GM23338 (cell line): Measurements from ENCODE around the gene ANO1. TPM values are rescaled to one million over a fixed set of nuclear protein-coding genes. Genes with fewer than 3 reads are reported as not detected.

Source experiments
- ATAC-seq: fragments of 200-7000 bp; cut with Tn5 transposase; 3 replicates; pipeline ENCODE4 v1.9.1; 2020
- DNase-seq: peaks from one replicate; pipeline ENCODE4 v3.0.0-alpha.2; 2015; ENCODE audit warnings: low spot score
- H2AFZ ChIP-seq: fragments of 200-600 bp; sonication (generic); 2 replicates; pipeline ENCODE4 v1.8.0; 2016; ENCODE audit warnings: antibody characterized with exemption, mild to moderate bottlenecking, moderate library complexity
- H3F3A ChIP-seq: fragments of 200-600 bp; sonication (generic); replicated peaks from 2 replicates; pipeline ENCODE4 v1.8.0; 2017; ENCODE audit warnings: antibody characterized with exemption, mixed run types, low read depth
- H3K27ac ChIP-seq: fragments of 200-600 bp; sonication (generic); 2 replicates; pipeline ENCODE4 v1.6.1; 2016; ENCODE audit warnings: low read depth
- H3K27me3 ChIP-seq: fragments of 200-600 bp; sonication (generic); 2 replicates; pipeline ENCODE4 v1.8.0; 2016; ENCODE audit warnings: mild to moderate bottlenecking, mixed run types, moderate library complexity; ENCODE audit not compliant: insufficient read depth
- H3K36me3 ChIP-seq: fragments of 200-600 bp; sonication (generic); 2 replicates; pipeline ENCODE4 v1.8.0; 2016; ENCODE audit warnings: mild to moderate bottlenecking; ENCODE audit not compliant: insufficient read depth
- H3K4me1 ChIP-seq: fragments of 200-600 bp; sonication (generic); 2 replicates; pipeline ENCODE4 v1.8.0; 2016; ENCODE audit warnings: mild to moderate bottlenecking, moderate library complexity; ENCODE audit not compliant: insufficient read depth
- H3K4me2 ChIP-seq: fragments of 200-600 bp; sonication (generic); 2 replicates; pipeline ENCODE4 v1.7.1; 2017; ENCODE audit warnings: mixed run types
- H3K4me3 ChIP-seq: fragments of 200-600 bp; sonication (generic); 2 replicates; pipeline ENCODE4 v1.6.1; 2016; ENCODE audit warnings: mixed run types
- H3K79me2 ChIP-seq: fragments of 200-600 bp; sonication (generic); replicated peaks from 2 replicates; pipeline ENCODE4 v1.8.0; 2017; ENCODE audit warnings: mild to moderate bottlenecking; ENCODE audit not compliant: insufficient read depth
- H3K9me2 ChIP-seq: fragments of 200-600 bp; sonication (generic); 2 replicates; pipeline ENCODE4 v1.8.0; 2017; ENCODE audit not compliant: insufficient read depth
- H4K20me1 ChIP-seq: fragments of 200-600 bp; sonication (generic); replicated peaks from 2 replicates; pipeline ENCODE4 v1.8.0; 2017; ENCODE audit warnings: mild to moderate bottlenecking; ENCODE audit not compliant: insufficient read depth
- H3K27ac Mint-ChIP-seq: 2 replicates; pipeline ENCODE4 v1.8.0; 2020; ENCODE audit warnings: inconsistent platforms, mild to moderate bottlenecking, moderate library complexity, mixed read lengths
- H3K27me3 Mint-ChIP-seq: 3 replicates; pipeline ENCODE4 v1.8.0; 2022; ENCODE audit warnings: low read depth, mild to moderate bottlenecking, moderate library complexity, mixed read lengths, inconsistent platforms; ENCODE audit not compliant: insufficient read depth, poor library complexity
- H3K36me3 Mint-ChIP-seq: 3 replicates; pipeline ENCODE4 v1.8.0; 2021; ENCODE audit warnings: low read depth, mild to moderate bottlenecking, inconsistent platforms, moderate library complexity, mixed read lengths
- H3K4me1 Mint-ChIP-seq: 3 replicates; pipeline ENCODE4 v1.8.0; 2020; ENCODE audit warnings: mild to moderate bottlenecking, inconsistent platforms, mixed read lengths
- H3K4me3 Mint-ChIP-seq: 3 replicates; pipeline ENCODE4 v1.8.0; 2021; ENCODE audit warnings: moderate library complexity, mild to moderate bottlenecking, inconsistent platforms, mixed read lengths
- H3K9me3 Mint-ChIP-seq: 3 replicates; pipeline ENCODE4 v1.8.0; 2020; ENCODE audit warnings: moderate library complexity, mild to moderate bottlenecking, inconsistent platforms, mixed read lengths
- EZH2phosphoT487 ChIP-seq: fragments of 200-600 bp; sonication (generic); IDR thresholded peaks from one replicate; pipeline ENCODE4 v1.8.1; 2018; ENCODE audit warnings: antibody characterized with exemption; ENCODE audit not compliant: unreplicated experiment
- JUNB ChIP-seq: IDR thresholded peaks from one replicate; pipeline ENCODE4 v1.6.1; 2016; ENCODE audit warnings: antibody characterized with exemption; ENCODE audit not compliant: unreplicated experiment
- POLR2AphosphoS5 ChIP-seq: IDR thresholded peaks from 2 replicates; pipeline ENCODE4 v1.6.1; 2016; ENCODE audit warnings: antibody characterized with exemption, low read depth
- ZNF114 ChIP-seq: fragments of 250-450 bp; sonication (Bioruptor Pico); IDR thresholded peaks from 2 replicates; pipeline ENCODE4 v1.5.0; 2020; ENCODE audit warnings: mild to moderate bottlenecking, moderate library complexity
- ZNF331 ChIP-seq: fragments of 250-450 bp; sonication (Bioruptor Pico); IDR thresholded peaks from 2 replicates; pipeline ENCODE4 v1.5.0; 2020; ENCODE audit warnings: low read depth, mild to moderate bottlenecking, moderate library complexity
- polyA plus RNA-seq: library from polyadenylated mRNA; unstranded; fragments of >200 nt; fragmentation: Nextera tagmentation; extraction: Ambion mirVana; gene quantifications from 2 replicates; pipeline ENCODE4 v1.2.1, GENCODE V29; 2016
- total RNA-seq: library from RNA; depleted of rRNA; stranded (reverse); fragments of >200 nt; shearing (Covaris generic); gene quantifications from 2 replicates; pipeline ENCODE4 v1.2.3, GENCODE V29; 2014
- TF ChIP-seq, protein P1 (sequence below): IDR thresholded peaks from one replicate; pipeline ENCODE4 v1.6.1; 2018; ENCODE audit warnings: antibody characterized with exemption; ENCODE audit not compliant: unreplicated experiment
- TF ChIP-seq, protein P2 (sequence below): IDR thresholded peaks from 2 replicates; pipeline ENCODE4 v1.6.1; 2016; ENCODE audit warnings: antibody characterized with exemption

The ANO1 gene
- total and polyA plus RNA-seq, 2 experiments from 2014 or later, result 1.4 to 3.4 TPM

DNA sequence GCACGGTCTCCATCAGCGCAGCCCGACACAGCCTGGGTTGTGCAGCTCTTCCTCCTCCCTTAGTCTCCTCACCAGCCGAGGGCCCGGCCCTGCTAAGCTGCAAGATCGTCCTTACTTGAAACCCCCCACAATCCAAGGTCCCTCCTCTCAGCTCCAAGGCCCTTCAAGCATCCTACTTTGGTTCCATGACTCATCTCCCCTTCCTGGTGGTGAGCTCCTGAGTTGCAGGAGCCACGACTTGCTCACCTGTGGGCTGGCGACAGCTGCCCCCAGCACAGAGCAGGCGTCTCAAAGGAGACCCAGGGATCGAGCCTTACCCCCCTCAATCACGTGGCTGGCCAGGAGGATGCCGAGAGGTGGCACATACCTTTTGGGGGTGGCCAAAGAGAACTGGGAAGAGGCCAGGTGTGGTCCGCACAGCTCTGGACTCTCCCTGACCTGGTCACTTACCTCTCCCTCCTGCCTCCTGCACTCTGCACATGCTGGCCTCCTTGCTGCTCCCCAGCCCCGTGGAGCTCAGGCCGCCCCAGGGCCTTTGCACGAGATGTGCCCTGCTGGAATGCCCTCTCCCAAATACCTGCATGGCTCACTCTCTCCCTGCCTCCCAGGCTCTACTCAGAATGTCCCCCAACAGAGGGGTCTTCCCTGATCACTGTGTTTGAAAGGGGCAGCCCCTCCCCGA is 89.7 kb downstream of the ANO1 start:
- Histone ChIP-seq H3K27ac (no peak overlapping the region), H4K20me1 (no peaks in the 10 kb centered on the region), H3K36me3 (no peaks in the 10 kb centered on the region), H3K4me1 (no peaks in the 10 kb centered on the region), H3K4me3 (no peak overlapping the region), H3K27me3 (no peaks in the 10 kb centered on the region), H3K79me2 (no peaks in the 10 kb centered on the region), H2AFZ (no peak overlapping the region), H3K9me2 (no peaks in the 10 kb centered on the region), H3K4me2 (no peak overlapping the region), H3F3A (no peaks in the 10 kb centered on the region)
- TF ChIP-seq, protein P1, sequence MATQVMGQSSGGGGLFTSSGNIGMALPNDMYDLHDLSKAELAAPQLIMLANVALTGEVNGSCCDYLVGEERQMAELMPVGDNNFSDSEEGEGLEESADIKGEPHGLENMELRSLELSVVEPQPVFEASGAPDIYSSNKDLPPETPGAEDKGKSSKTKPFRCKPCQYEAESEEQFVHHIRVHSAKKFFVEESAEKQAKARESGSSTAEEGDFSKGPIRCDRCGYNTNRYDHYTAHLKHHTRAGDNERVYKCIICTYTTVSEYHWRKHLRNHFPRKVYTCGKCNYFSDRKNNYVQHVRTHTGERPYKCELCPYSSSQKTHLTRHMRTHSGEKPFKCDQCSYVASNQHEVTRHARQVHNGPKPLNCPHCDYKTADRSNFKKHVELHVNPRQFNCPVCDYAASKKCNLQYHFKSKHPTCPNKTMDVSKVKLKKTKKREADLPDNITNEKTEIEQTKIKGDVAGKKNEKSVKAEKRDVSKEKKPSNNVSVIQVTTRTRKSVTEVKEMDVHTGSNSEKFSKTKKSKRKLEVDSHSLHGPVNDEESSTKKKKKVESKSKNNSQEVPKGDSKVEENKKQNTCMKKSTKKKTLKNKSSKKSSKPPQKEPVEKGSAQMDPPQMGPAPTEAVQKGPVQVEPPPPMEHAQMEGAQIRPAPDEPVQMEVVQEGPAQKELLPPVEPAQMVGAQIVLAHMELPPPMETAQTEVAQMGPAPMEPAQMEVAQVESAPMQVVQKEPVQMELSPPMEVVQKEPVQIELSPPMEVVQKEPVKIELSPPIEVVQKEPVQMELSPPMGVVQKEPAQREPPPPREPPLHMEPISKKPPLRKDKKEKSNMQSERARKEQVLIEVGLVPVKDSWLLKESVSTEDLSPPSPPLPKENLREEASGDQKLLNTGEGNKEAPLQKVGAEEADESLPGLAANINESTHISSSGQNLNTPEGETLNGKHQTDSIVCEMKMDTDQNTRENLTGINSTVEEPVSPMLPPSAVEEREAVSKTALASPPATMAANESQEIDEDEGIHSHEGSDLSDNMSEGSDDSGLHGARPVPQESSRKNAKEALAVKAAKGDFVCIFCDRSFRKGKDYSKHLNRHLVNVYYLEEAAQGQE, result no peak
- TF ChIP-seq JUNB, result no peak
- no peak for TF ChIP-seq POLR2AphosphoS5
- no peak for TF ChIP-seq EZH2phosphoT487
- TF ChIP-seq, protein P2, sequence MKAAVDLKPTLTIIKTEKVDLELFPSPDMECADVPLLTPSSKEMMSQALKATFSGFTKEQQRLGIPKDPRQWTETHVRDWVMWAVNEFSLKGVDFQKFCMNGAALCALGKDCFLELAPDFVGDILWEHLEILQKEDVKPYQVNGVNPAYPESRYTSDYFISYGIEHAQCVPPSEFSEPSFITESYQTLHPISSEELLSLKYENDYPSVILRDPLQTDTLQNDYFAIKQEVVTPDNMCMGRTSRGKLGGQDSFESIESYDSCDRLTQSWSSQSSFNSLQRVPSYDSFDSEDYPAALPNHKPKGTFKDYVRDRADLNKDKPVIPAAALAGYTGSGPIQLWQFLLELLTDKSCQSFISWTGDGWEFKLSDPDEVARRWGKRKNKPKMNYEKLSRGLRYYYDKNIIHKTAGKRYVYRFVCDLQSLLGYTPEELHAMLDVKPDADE, result no peak
- ATAC-seq, result peak; percentile 27; the same call in 1 of the 3 replicates
- no peaks in the 10 kb centered on the region for H3K9me3 Mint-ChIP-seq
- no peaks in the 10 kb centered on the region for H3K36me3 Mint-ChIP-seq
- peaks cover 9% of the 10 kb centered on the region for H3K27me3 Mint-ChIP-seq
- no peaks in the 10 kb centered on the region; the same call in 2 of the 3 replicates for H3K4me1 Mint-ChIP-seq
- no peak overlapping the region for H3K4me3 Mint-ChIP-seq
- DNase-seq, result no peak
- H3K27ac Mint-ChIP-seq, result no peak overlapping the region

DNA sequence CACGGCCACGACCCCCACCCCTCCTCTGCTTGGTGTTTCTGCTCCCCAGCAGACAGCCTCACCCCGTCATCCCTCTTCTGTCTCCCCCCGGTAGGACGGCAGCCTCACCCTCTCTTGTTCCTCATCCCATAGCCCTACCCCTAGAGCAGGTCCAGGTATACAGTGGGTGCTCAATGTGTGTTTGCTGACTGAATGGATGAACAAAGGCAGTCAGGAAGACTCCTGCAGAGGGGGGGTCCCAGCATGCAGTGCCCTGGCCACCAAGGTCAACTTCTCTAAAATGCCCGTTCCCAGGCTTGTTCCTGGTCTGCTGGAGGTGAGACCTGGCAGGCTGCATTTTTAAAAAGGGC is 90.3 kb downstream of the ANO1 start:
- H2AFZ ChIP-seq, result no peak overlapping the region
- DNase-seq (no peak), ATAC-seq (no peak)
- H3K36me3 ChIP-seq, result no peaks in the 10 kb centered on the region
- H3F3A ChIP-seq, result no peaks in the 10 kb centered on the region
- no peak overlapping the region for H3K4me3 ChIP-seq
- H3K4me1 ChIP-seq, result no peaks in the 10 kb centered on the region
- Mint-ChIP-seq H3K27me3 (peaks cover 9% of the 10 kb centered on the region), H3K4me3 (no peak overlapping the region), H3K9me3 (no peaks in the 10 kb centered on the region), H3K36me3 (no peaks in the 10 kb centered on the region), H3K27ac (no peak overlapping the region), H3K4me1 (no peaks in the 10 kb centered on the region; the same call in 2 of the 3 replicates)
- no peak overlapping the region for H3K4me2 ChIP-seq
- no peak overlapping the region for H3K27ac ChIP-seq
- no peaks in the 10 kb centered on the region for H3K27me3 ChIP-seq
- no peaks in the 10 kb centered on the region for H4K20me1 ChIP-seq
- H3K79me2 ChIP-seq, result no peaks in the 10 kb centered on the region
- no peaks in the 10 kb centered on the region for H3K9me2 ChIP-seq
- TF ChIP-seq, protein P1, result no peak
- no peak for TF ChIP-seq ZNF114 (CRISPR knock-in tag)
- TF ChIP-seq ZNF331 (CRISPR knock-in tag), result no peak
